Measurements from ENCODE around the gene ZFYVE9. TPM values are rescaled to one million over a fixed set of nuclear protein-coding genes. Genes with fewer than 3 reads are reported as not detected.

Gene ZFYVE9
- total and polyA plus RNA-seq, 5 donors from 2014 or later: 0.26 to 1.6 (median 0.84) TPM

DNA sequence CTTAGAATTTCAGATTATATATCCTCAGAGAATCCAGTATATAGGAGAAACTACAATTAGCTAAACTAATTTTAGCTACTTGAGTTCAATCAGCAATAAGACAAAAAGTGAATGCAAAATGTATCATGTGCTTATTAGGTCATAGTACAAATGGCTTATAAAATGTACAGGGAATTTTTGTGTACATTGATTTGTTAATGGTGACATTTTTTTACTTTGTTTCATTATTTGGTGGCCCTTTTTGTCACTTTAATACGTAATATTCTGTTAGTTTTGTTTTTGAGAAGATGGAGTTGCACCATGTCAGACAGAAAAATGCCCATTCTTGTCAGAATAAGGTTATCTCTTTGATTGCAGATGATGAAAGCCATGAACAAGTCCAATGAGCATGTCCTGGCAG lies 190.5 kb downstream of the ZFYVE9 start:
- Histone ChIP-seq H3K9me3 (ENCODE audit: control insufficient read depth in 2 of 2, low read length in 2 of 2) (no peaks in the 10 kb centered on the region), H3K27ac (ENCODE audit: insufficient read depth, low read length, poor library complexity, severe bottlenecking) (no peak overlapping the region), H3K4me3 (ENCODE audit: low read depth, low read length) (no peak overlapping the region), H3K27me3 (ENCODE audit: control insufficient read depth, insufficient read depth, low read length) (no peaks in the 10 kb centered on the region), H3K36me3 (ENCODE audit: control insufficient read depth, insufficient read depth, low read length) (no peaks in the 10 kb centered on the region), H3K4me1 (ENCODE audit: control insufficient read depth, insufficient read depth, low read length, poor library complexity, severe bottlenecking) (no peaks in the 10 kb centered on the region)
- DNase-seq (no peak), ATAC-seq (ENCODE audit: low read depth in 2 of 2) (no peak)
- Mint-ChIP-seq H3K36me3 (peaks cover 8% of the 10 kb centered on the region), H3K4me1 (peaks cover 0 to 4% (median under 1%) of the 10 kb centered on the region in 4 donors), H3K27me3 (peaks cover 7% of the 10 kb centered on the region), H3K27ac (peak overlapping the region in 1 of 3 donors; percentile 15), H3K4me3 (no peak overlapping the region), H3K9me3 (no peaks in the 10 kb centered on the region)

DNA sequence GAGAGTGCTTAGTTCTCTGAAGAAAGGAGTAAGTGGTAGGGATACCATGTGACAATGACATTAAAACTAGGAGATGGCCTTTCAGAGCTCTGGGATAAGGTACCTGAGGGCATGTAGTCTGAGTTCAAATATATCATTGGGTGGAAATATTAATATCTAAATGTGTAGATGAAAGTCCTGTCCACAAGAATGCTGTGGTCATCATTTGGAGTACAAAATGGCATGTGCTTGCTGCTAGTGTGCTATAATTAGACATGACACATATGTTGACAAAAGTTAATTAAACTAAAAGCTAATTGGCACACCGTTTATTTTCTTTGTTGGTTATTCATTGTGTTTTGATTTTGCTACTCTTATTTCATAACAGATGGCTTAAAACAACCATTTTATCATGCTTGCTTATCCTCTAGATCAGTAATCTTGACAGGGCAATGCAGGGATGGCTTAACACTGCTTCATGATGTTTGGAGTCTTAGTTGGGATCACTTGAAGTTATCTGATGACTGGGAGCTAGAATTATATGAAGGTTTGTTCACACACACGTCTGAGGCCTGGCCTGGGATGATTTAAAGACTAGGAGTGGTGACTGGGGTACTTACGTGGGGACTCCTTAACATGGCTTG lies 193.1 kb downstream of the ZFYVE9 start:
- Mint-ChIP-seq H3K27ac (no peak overlapping the region), H3K4me1 (peaks cover 0 to under 1% (median 0%) of the 10 kb centered on the region in 4 donors), H3K36me3 (peaks cover 8% of the 10 kb centered on the region), H3K9me3 (no peaks in the 10 kb centered on the region), H3K27me3 (peaks cover 9% of the 10 kb centered on the region), H3K4me3 (no peak overlapping the region)
- ATAC-seq (ENCODE audit: low read depth in 2 of 2): no peak
- H3K9me3 ChIP-seq (ENCODE audit: control insufficient read depth in 2 of 2, low read length in 2 of 2): no peaks in the 10 kb centered on the region
- no peak overlapping the region for H3K27ac ChIP-seq (ENCODE audit: insufficient read depth, low read length, poor library complexity, severe bottlenecking)
- H3K4me1 ChIP-seq (ENCODE audit: control insufficient read depth, insufficient read depth, low read length, poor library complexity, severe bottlenecking): no peaks in the 10 kb centered on the region
- no peak overlapping the region for H3K4me3 ChIP-seq (ENCODE audit: low read depth, low read length)
- H3K36me3 ChIP-seq (ENCODE audit: control insufficient read depth, insufficient read depth, low read length): no peaks in the 10 kb centered on the region
- no peak for DNase-seq
- H3K27me3 ChIP-seq (ENCODE audit: control insufficient read depth, insufficient read depth, low read length): no peaks in the 10 kb centered on the region

DNA sequence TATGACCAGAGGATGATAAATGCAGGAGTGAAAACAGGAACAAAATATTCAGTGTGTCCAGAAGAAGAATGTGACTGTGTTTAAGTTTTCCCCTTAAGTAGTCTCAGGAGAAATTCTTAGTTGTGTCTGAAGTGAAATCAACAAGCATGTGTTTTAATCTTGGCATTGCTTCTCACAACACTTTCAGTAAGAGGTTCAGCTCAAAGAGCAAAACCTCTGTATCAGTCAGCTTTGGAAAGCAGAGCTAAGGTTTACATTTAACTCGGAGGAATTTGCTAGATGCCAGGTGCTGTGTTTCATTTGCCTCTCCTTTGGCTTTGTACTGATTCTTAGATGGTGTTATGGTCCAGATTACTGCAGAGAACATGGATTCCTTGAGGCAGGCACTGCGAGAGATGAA lies 195.6 kb downstream of the ZFYVE9 start:
- Histone ChIP-seq H3K27ac (ENCODE audit: insufficient read depth, low read length, poor library complexity, severe bottlenecking) (no peak overlapping the region), H3K9me3 (ENCODE audit: control insufficient read depth in 2 of 2, low read length in 2 of 2) (no peaks in the 10 kb centered on the region), H3K36me3 (ENCODE audit: control insufficient read depth, insufficient read depth, low read length) (no peaks in the 10 kb centered on the region), H3K4me1 (ENCODE audit: control insufficient read depth, insufficient read depth, low read length, poor library complexity, severe bottlenecking) (no peaks in the 10 kb centered on the region), H3K27me3 (ENCODE audit: control insufficient read depth, insufficient read depth, low read length) (no peaks in the 10 kb centered on the region), H3K4me3 (ENCODE audit: low read depth, low read length) (no peak overlapping the region)
- no peak for DNase-seq
- no peaks in the 10 kb centered on the region for H3K9me3 Mint-ChIP-seq
- peaks cover 13% of the 10 kb centered on the region for H3K27me3 Mint-ChIP-seq
- H3K27ac Mint-ChIP-seq: peak overlapping the region in 1 of 3 donors; percentile 42
- no peak overlapping the region for H3K4me3 Mint-ChIP-seq
- H3K4me1 Mint-ChIP-seq: no peaks in the 10 kb centered on the region
- peaks cover 8% of the 10 kb centered on the region for H3K36me3 Mint-ChIP-seq
- no peak for ATAC-seq (ENCODE audit: low read depth in 2 of 2)

DNA sequence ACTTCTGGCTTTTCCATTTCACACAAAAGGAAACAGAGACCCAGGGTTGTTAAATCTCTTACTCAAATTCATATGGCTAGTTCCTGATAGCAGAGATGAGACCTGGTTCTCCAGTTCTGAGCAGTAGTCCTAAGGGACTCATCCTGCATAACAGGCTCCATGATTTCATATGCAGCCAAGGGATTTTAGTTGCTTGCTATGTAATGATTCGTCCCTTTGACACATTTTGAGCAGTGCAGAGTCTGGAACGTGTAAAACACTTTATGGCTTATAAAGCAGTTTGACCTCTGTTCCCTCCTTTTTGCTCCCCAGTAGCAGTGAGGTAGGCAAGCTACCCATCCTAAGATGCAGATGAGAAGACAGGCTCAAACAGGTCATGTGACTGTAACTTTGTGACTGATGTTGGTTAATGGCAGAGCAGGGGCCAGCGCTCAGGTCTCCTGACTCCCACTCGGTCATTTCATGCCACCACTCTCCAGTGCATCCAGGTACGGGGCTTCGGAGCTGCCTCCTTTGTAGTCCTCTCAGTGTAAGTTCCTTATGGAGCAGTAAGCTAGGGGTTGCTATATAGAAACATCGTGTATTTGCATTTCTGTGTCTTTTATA lies 199.9 kb downstream of the ZFYVE9 start:
- DNase-seq: no peak
- H3K4me3 Mint-ChIP-seq: no peak overlapping the region
- no peaks in the 10 kb centered on the region for H3K27me3 ChIP-seq (ENCODE audit: control insufficient read depth, insufficient read depth, low read length)
- H3K4me3 ChIP-seq (ENCODE audit: low read depth, low read length): no peak overlapping the region
- H3K27ac Mint-ChIP-seq: no peak overlapping the region
- no peak for ATAC-seq (ENCODE audit: low read depth in 2 of 2)
- H3K36me3 ChIP-seq (ENCODE audit: control insufficient read depth, insufficient read depth, low read length): no peaks in the 10 kb centered on the region
- H3K27ac ChIP-seq (ENCODE audit: insufficient read depth, low read length, poor library complexity, severe bottlenecking): no peak overlapping the region
- peaks cover 13% of the 10 kb centered on the region for H3K27me3 Mint-ChIP-seq
- H3K9me3 ChIP-seq (ENCODE audit: control insufficient read depth in 2 of 2, low read length in 2 of 2): no peaks in the 10 kb centered on the region
- H3K4me1 ChIP-seq (ENCODE audit: control insufficient read depth, insufficient read depth, low read length, poor library complexity, severe bottlenecking): no peaks in the 10 kb centered on the region
- H3K36me3 Mint-ChIP-seq: peaks cover 4% of the 10 kb centered on the region
- H3K9me3 Mint-ChIP-seq: no peaks in the 10 kb centered on the region
- H3K4me1 Mint-ChIP-seq: no peaks in the 10 kb centered on the region

DNA sequence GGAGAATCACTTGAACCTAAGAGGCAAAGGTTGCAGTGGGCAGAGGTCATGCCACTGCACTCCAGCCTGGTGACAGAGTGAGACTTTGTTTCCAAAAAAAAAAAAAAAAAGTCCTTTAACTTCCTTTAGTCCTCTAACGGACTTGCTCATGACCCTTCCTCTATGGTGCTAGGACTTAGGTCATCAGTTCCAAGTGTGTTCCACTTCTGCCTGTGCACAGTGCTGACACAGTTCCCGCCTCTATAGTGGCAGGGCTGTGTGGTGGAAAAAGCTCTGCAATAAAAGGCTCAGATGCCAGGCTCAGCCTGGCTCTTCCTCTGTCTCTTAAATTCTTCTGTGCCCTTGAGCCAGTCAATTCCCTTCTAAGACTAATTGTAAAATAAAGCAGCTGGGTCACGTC lies 202.1 kb downstream of the ZFYVE9 start:
- Histone ChIP-seq H3K27me3 (ENCODE audit: control insufficient read depth, insufficient read depth, low read length) (no peaks in the 10 kb centered on the region), H3K27ac (ENCODE audit: insufficient read depth, low read length, poor library complexity, severe bottlenecking) (no peak overlapping the region), H3K36me3 (ENCODE audit: control insufficient read depth, insufficient read depth, low read length) (no peaks in the 10 kb centered on the region), H3K9me3 (ENCODE audit: control insufficient read depth in 2 of 2, low read length in 2 of 2) (no peaks in the 10 kb centered on the region), H3K4me1 (ENCODE audit: control insufficient read depth, insufficient read depth, low read length, poor library complexity, severe bottlenecking) (no peaks in the 10 kb centered on the region), H3K4me3 (ENCODE audit: low read depth, low read length) (no peak overlapping the region)
- Mint-ChIP-seq H3K27ac (no peak overlapping the region), H3K4me3 (no peak overlapping the region), H3K9me3 (no peaks in the 10 kb centered on the region), H3K4me1 (peaks cover 0 to 3% (median 0%) of the 10 kb centered on the region in 4 donors), H3K27me3 (peaks cover 5% of the 10 kb centered on the region), H3K36me3 (peaks cover 4% of the 10 kb centered on the region)
- ATAC-seq (ENCODE audit: low read depth in 2 of 2) (no peak), DNase-seq (no peak)

DNA sequence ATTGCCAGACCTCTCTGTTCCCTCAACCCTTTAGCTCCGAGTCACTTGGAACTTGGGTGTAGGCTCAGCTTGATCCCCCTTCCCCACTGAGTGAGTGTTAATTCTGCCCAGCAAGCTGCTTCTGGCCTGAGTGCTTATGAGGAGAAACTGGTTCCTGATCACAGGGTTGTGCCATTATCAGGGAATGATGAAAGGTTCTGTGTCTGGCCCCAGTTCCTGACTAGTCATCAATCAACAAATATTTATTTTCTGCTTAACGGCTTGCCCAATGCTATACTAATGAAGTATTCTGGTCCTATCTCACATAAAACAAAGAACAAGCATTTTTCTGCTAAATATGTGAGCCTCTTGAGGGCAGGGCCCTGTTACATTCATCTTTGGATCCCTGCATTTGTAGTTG lies 203.4 kb downstream of the ZFYVE9 start:
- H3K27ac ChIP-seq (ENCODE audit: insufficient read depth, low read length, poor library complexity, severe bottlenecking): no peak overlapping the region
- Mint-ChIP-seq H3K27me3 (peaks cover 5% of the 10 kb centered on the region), H3K4me3 (no peak overlapping the region), H3K27ac (peak overlapping the region in 1 of 3 donors; percentile 48), H3K36me3 (peaks cover 4% of the 10 kb centered on the region), H3K9me3 (no peaks in the 10 kb centered on the region), H3K4me1 (peaks cover 0 to 3% (median 0%) of the 10 kb centered on the region in 4 donors)
- peaks cover 2% of the 10 kb centered on the region for H3K36me3 ChIP-seq (ENCODE audit: control insufficient read depth, insufficient read depth, low read length)
- ATAC-seq (ENCODE audit: low read depth in 2 of 2): no peak
- H3K27me3 ChIP-seq (ENCODE audit: control insufficient read depth, insufficient read depth, low read length): no peaks in the 10 kb centered on the region
- H3K9me3 ChIP-seq (ENCODE audit: control insufficient read depth in 2 of 2, low read length in 2 of 2): no peaks in the 10 kb centered on the region
- DNase-seq: no peak
- H3K4me1 ChIP-seq (ENCODE audit: control insufficient read depth, insufficient read depth, low read length, poor library complexity, severe bottlenecking): no peaks in the 10 kb centered on the region
- no peak overlapping the region for H3K4me3 ChIP-seq (ENCODE audit: low read depth, low read length)

DNA sequence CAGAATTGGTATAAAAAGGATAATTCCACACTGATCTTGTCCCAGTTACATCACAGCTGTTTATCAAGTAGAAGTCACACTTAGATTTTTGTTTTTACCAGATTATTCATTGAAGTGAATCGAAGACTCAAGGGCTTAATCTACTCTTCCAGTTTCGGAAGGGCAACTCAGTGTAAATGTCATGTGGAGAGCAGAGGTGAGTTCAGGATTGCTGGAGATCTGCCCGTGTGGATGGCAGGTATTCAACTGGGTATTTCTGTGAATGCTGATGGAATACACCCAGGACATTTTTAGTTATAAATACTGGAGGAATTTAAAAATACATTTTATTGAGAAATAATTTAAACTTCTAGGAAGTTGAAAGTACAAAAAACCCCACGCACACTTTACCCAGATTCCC lies 204.8 kb downstream of the ZFYVE9 start:
- Histone ChIP-seq H3K27me3 (ENCODE audit: control insufficient read depth, insufficient read depth, low read length) (no peaks in the 10 kb centered on the region), H3K36me3 (ENCODE audit: control insufficient read depth, insufficient read depth, low read length) (peaks cover 5% of the 10 kb centered on the region), H3K27ac (ENCODE audit: insufficient read depth, low read length, poor library complexity, severe bottlenecking) (no peak overlapping the region), H3K4me1 (ENCODE audit: control insufficient read depth, insufficient read depth, low read length, poor library complexity, severe bottlenecking) (no peaks in the 10 kb centered on the region), H3K4me3 (ENCODE audit: low read depth, low read length) (no peak overlapping the region), H3K9me3 (ENCODE audit: control insufficient read depth in 2 of 2, low read length in 2 of 2) (no peaks in the 10 kb centered on the region)
- H3K27ac Mint-ChIP-seq: no peak overlapping the region
- no peak overlapping the region for H3K4me3 Mint-ChIP-seq
- H3K36me3 Mint-ChIP-seq: peaks cover 4% of the 10 kb centered on the region
- peaks cover 2% of the 10 kb centered on the region for H3K27me3 Mint-ChIP-seq
- peaks cover 0 to 3% (median 0%) of the 10 kb centered on the region in 4 donors for H3K4me1 Mint-ChIP-seq
- ATAC-seq (ENCODE audit: low read depth in 2 of 2) (no peak), DNase-seq (no peak)
- no peaks in the 10 kb centered on the region for H3K9me3 Mint-ChIP-seq
